ENCODE measurements around the gene NDN.

NDN gene

GRCh38 chr15:23642413-23643044 is 44.6 kb downstream of the NDN start:
- no peak for DNase-seq (ENCODE audit: low read depth)

All from T-helper 22 cell (primary cell).